Endothelial cell of umbilical vein (primary cell): Measurements from ENCODE around the gene CDH9. TPM values are rescaled to one million over a fixed set of nuclear protein-coding genes. Genes with fewer than 3 reads are reported as not detected.

Source experiments
- BruUV-seq: library from RNA; stranded (reverse); fragments of 400-500 nt; replicated peaks from 2 replicates; lab custom pipeline; 2021; lab: Mats Ljungman, UMichigan
- CTCF ChIA-PET: fragments of 300-600, 350-600 bp; sonication (Branson Sonifier 250); formaldehyde crosslinking; loops from one replicate; lab custom pipeline; 2021; ENCODE audit warnings: antibody characterized with exemption, inconsistent platforms; lab: Charles Lee
- POLR2A ChIA-PET: fragments of 300-600, 350-600 bp; sonication (Branson Sonifier 250); formaldehyde crosslinking; loops from one replicate; lab custom pipeline; 2021; ENCODE audit warnings: antibody characterized with exemption, inconsistent platforms; lab: Charles Lee
- DNase-seq: peaks from one replicate; pipeline ENCODE4 v3.0.0-alpha.2; 2011; ENCODE audit warnings: low read depth, low spot score
- FAIRE-seq: peaks from 2 replicates; lab custom pipeline; 2011; peaks lifted over from hg19 to GRCh38; lab: Jason Lieb, UNC
- H2AFZ ChIP-seq: 2 replicates; pipeline ENCODE4 v1.6.0; 2012; ENCODE audit warnings: low read depth, low read length, control low read depth, inconsistent platforms
- H3K27ac ChIP-seq: 2 replicates; pipeline ENCODE4 v1.5.1; 2011; ENCODE audit warnings: low read depth, mild to moderate bottlenecking, control low read depth, low read length, moderate library complexity; ENCODE audit not compliant: insufficient read depth
- H3K27me3 ChIP-seq, 2 experiments: 2 replicates each; pipeline versions ENCODE4 v1.6.0 to v1.6.1; 2011; ENCODE audit warnings: low read length in 2 of 2, mixed read lengths in 1 of 2; ENCODE audit not compliant: control insufficient read depth in 2 of 2, insufficient read depth in 2 of 2
- H3K36me3 ChIP-seq, 2 experiments: 2 replicates in 1 of 2; 3 replicates in 1 of 2; pipeline ENCODE4 v1.5.1; 2011; ENCODE audit warnings: low read length in 2 of 2, mild to moderate bottlenecking in 1 of 2, moderate library complexity in 1 of 2; ENCODE audit not compliant: control insufficient read depth in 2 of 2, insufficient read depth in 2 of 2; ENCODE audit errors: extremely low read depth in 1 of 2
- H3K4me1 ChIP-seq: 3 replicates; pipeline ENCODE4 v1.5.1; 2011; ENCODE audit warnings: mild to moderate bottlenecking, low read length; ENCODE audit not compliant: control insufficient read depth, insufficient read depth; ENCODE audit errors: extremely low read depth
- H3K4me2 ChIP-seq: 2 replicates; pipeline ENCODE4 v1.6.1; 2011; ENCODE audit warnings: low read length, control low read depth, mixed read lengths; ENCODE audit not compliant: insufficient read depth
- H3K4me3 ChIP-seq, 3 experiments: fragments of 200-600 bp in 1 of 3; sonication (generic), shearing (Covaris generic) in 1 of 3; replicated peaks in 1 of 3; 2 replicates each; pipeline ENCODE4 v1.5.1; 2011 to 2016; ENCODE audit warnings: control low read depth in 3 of 3, low read length in 3 of 3, mild to moderate bottlenecking in 2 of 3, inconsistent platforms in 1 of 3, low read depth in 1 of 3, moderate library complexity in 1 of 3; ENCODE audit not compliant: insufficient read depth in 1 of 3
- H3K79me2 ChIP-seq: 2 replicates; pipeline ENCODE4 v1.6.0; 2012; ENCODE audit warnings: low read length, inconsistent platforms; ENCODE audit not compliant: control insufficient read depth, insufficient read depth
- H3K9ac ChIP-seq: replicated peaks from 2 replicates; pipeline ENCODE3; 2011; ENCODE audit warnings: low read length, control low read depth; ENCODE audit not compliant: insufficient read depth; ENCODE audit errors: extremely low read depth
- H3K9me1 ChIP-seq: replicated peaks from 3 replicates; pipeline ENCODE4 v1.6.0; 2011; ENCODE audit warnings: mild to moderate bottlenecking, low read length; ENCODE audit not compliant: control insufficient read depth, insufficient read depth; ENCODE audit errors: extremely low read depth
- H3K9me3 ChIP-seq: replicated peaks from 2 replicates; pipeline ENCODE4 v1.5.1; 2012; ENCODE audit warnings: low read length, inconsistent platforms; ENCODE audit not compliant: control insufficient read depth, insufficient read depth
- H4K20me1 ChIP-seq: replicated peaks from 2 replicates; pipeline ENCODE3; 2011; ENCODE audit warnings: mild to moderate bottlenecking, low read length; ENCODE audit not compliant: control insufficient read depth, insufficient read depth; ENCODE audit errors: extremely low read depth
- EZH2 ChIP-seq: IDR thresholded peaks from 2 replicates; pipeline ENCODE4 v1.6.1; 2012; ENCODE audit warnings: borderline replicate concordance, low read depth, mild to moderate bottlenecking, moderate library complexity, low read length, inconsistent platforms; ENCODE audit not compliant: severe bottlenecking
- FOS ChIP-seq: IDR thresholded peaks from 2 replicates; pipeline ENCODE4 v1.6.1; 2011; ENCODE audit warnings: mild to moderate bottlenecking, low read length, moderate library complexity, borderline replicate concordance; ENCODE audit not compliant: insufficient read depth
- GATA2 ChIP-seq: IDR thresholded peaks from 2 replicates; pipeline ENCODE4 v1.7.0; 2011; ENCODE audit warnings: low read depth, mild to moderate bottlenecking, moderate library complexity, mixed read lengths, low read length; ENCODE audit not compliant: insufficient read length, insufficient read depth
- JUN ChIP-seq: IDR thresholded peaks from 2 replicates; pipeline ENCODE4 v1.6.1; 2011; ENCODE audit warnings: borderline replicate concordance, low read depth; ENCODE audit not compliant: insufficient read length, insufficient read depth
- MYC ChIP-seq: IDR thresholded peaks from one replicate; pipeline ENCODE4 v1.6.1; 2011; ENCODE audit warnings: mild to moderate bottlenecking, low read depth, low read length
- POLR2A ChIP-seq: IDR thresholded peaks from 2 replicates; pipeline ENCODE4 v1.6.1; 2012; ENCODE audit warnings: low read depth, mild to moderate bottlenecking, control low read depth, low read length
- POLR2AphosphoS5 ChIP-seq: IDR thresholded peaks from 2 replicates; pipeline ENCODE4 v1.6.1; 2012; ENCODE audit warnings: low read depth, mild to moderate bottlenecking, control low read depth, low read length, moderate library complexity; ENCODE audit not compliant: insufficient read depth
- dilution Hi-C: fragments of 300-500 bp; cut with MboI; formaldehyde crosslinking; loops from one replicate; pipeline ENCODE4 v1.15.0; 2019; ENCODE audit warnings: low sequenced_read_pairs; ENCODE audit not compliant: extremely low pct_ligation_motif_present
- intact Hi-C: fragments of 100-400 bp; cut with micrococcal nuclease; formaldehyde crosslinking; loops from one replicate; pipeline ENCODE4 v1.10.0; 2022
- polyA plus RNA-seq, 4 experiments: library from polyadenylated mRNA; depleted of rRNA in 3 of 4; stranded (reverse) in 3 of 4; unstranded in 1 of 4; fragments of >200 nt; gene quantifications; 2 replicates each; pipeline versions ENCODE4 v1.2.1 to v1.2.3, GENCODE V29; 2011 to 2012; ENCODE audit warnings: missing spikeins in 1 of 4
- total RNA-seq: library from RNA; stranded (reverse); gene quantifications from 2 replicates; pipeline ENCODE4 v1.2.3, GENCODE V29; 2021
- TF ChIP-seq, protein P1 (sequence below): IDR thresholded peaks from 2 replicates; pipeline ENCODE4 v1.6.1; 2011; ENCODE audit not compliant: insufficient read depth, insufficient read length
- TF ChIP-seq, protein P2 (sequence below), 2 donors: IDR thresholded peaks; 1 replicate in 1 of 2; 2 replicates in 1 of 2; pipeline ENCODE4 v1.5.1; 2011; ENCODE audit warnings: low read length in 2 of 2, mild to moderate bottlenecking in 2 of 2, moderate library complexity in 2 of 2, control low read depth in 1 of 2, inconsistent platforms in 1 of 2, low read depth in 1 of 2; ENCODE audit not compliant: insufficient read depth in 1 of 2; ENCODE audit errors: extremely low read depth in 1 of 2

CDH9 gene
- total and polyA plus RNA-seq, 2 donors (not counting 3 experiments of a cell fraction or from before 2014, with no cell fraction given), result not detected

DNA sequence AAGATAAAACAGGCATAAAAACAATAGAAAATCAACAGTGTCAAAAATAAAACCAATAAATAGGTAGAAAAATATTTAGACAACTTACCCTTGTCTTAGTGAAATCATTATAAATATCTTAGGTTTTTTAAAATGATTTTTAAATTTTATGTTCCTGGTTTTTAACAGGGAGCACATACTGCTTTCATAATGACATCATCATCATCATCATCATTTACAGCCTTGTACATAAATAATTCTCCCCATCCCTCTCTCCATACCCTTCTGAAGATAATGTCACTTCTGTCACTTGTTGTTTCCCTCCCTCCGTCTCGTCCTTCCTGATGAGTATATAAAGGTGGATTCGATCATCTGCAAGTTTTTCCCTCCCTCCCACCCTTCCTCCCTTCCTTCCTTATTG, 56.6 kb downstream of the CDH9 start:
- no peaks in the 10 kb centered on the region for H4K20me1 ChIP-seq
- H3K9ac ChIP-seq, result no peak overlapping the region
- H3K27me3 ChIP-seq, result no peaks in the 10 kb centered on the region
- dilution Hi-C loops (no loop called here), intact Hi-C loops (no loop called here)
- H3K4me3 ChIP-seq, result no peak overlapping the region
- H3K9me1 ChIP-seq, result no peaks in the 10 kb centered on the region
- no peak overlapping the region for H3K27ac ChIP-seq
- H2AFZ ChIP-seq, result no peak overlapping the region
- no peak for TF ChIP-seq FOS
- TF ChIP-seq POLR2A, result no peak
- no peak for TF ChIP-seq JUN
- TF ChIP-seq, protein P1, sequence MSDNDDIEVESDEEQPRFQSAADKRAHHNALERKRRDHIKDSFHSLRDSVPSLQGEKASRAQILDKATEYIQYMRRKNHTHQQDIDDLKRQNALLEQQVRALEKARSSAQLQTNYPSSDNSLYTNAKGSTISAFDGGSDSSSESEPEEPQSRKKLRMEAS, result no peak
- TF ChIP-seq MYC, result no peak
- TF ChIP-seq POLR2AphosphoS5, result no peak
- no peak for TF ChIP-seq GATA2
- TF ChIP-seq EZH2, result no peak
- TF ChIP-seq, protein P2, sequence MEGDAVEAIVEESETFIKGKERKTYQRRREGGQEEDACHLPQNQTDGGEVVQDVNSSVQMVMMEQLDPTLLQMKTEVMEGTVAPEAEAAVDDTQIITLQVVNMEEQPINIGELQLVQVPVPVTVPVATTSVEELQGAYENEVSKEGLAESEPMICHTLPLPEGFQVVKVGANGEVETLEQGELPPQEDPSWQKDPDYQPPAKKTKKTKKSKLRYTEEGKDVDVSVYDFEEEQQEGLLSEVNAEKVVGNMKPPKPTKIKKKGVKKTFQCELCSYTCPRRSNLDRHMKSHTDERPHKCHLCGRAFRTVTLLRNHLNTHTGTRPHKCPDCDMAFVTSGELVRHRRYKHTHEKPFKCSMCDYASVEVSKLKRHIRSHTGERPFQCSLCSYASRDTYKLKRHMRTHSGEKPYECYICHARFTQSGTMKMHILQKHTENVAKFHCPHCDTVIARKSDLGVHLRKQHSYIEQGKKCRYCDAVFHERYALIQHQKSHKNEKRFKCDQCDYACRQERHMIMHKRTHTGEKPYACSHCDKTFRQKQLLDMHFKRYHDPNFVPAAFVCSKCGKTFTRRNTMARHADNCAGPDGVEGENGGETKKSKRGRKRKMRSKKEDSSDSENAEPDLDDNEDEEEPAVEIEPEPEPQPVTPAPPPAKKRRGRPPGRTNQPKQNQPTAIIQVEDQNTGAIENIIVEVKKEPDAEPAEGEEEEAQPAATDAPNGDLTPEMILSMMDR (IDR thresholded peaks at IDR 0.05; ENCODE audit: extremely low read depth in 1 of 2, insufficient read depth in 1 of 2, low read depth in 1 of 2, low read length in 2 of 2), result no peak
- no peaks in the 10 kb centered on the region for H3K9me3 ChIP-seq
- POLR2A ChIA-PET, result no interaction called here
- CTCF ChIA-PET, result no interaction called here
- H3K79me2 ChIP-seq, result no peaks in the 10 kb centered on the region
- DNase-seq (no peak), FAIRE-seq (no peak)
- no peak overlapping the region for H3K4me2 ChIP-seq
- BruUV-seq, result no TSS peak
- no peaks in the 10 kb centered on the region for H3K36me3 ChIP-seq
- H3K4me1 ChIP-seq, result no peaks in the 10 kb centered on the region
